Psoas muscle (tissue), 8 donors: ENCODE data around the gene CPN1. TPM values are rescaled to one million over a fixed set of nuclear protein-coding genes. Genes with fewer than 3 reads are reported as not detected.

Experiments
- ATAC-seq, 4 donors: fragments of 200-7000 bp; cut with Tn5 transposase; one replicate each; pipeline ENCODE4 v1.9.1; 2020; ENCODE audit warnings: moderate library complexity in 3 of 4, mild to moderate bottlenecking in 2 of 4
- DNase-seq, 2 donors: peaks; one replicate each; pipeline ENCODE4 v3.0.0-alpha.2; 2020
- H3K27ac ChIP-seq: fragments of 200-600 bp; one replicate; pipeline ENCODE4 v1.8.0; 2022
- H3K27me3 ChIP-seq, 3 donors: fragments of 200-600 bp in 1 of 3; one replicate each; pipeline versions ENCODE4 v1.6.1 to v1.8.0; 2013 to 2022; ENCODE audit warnings: low read length in 2 of 3, mild to moderate bottlenecking in 2 of 3, moderate library complexity in 1 of 3; ENCODE audit not compliant: insufficient read depth in 3 of 3
- H3K36me3 ChIP-seq, 2 donors: fragments of 200-600 bp in 1 of 2; one replicate each; pipeline versions ENCODE4 v1.6.1 to v1.8.0; 2013 to 2022; ENCODE audit warnings: low read depth in 1 of 2, mild to moderate bottlenecking in 1 of 2, moderate library complexity in 1 of 2; ENCODE audit not compliant: insufficient read depth in 1 of 2
- H3K4me1 ChIP-seq: fragments of 200-600 bp; one replicate; pipeline ENCODE4 v1.8.0; 2022
- H3K4me3 ChIP-seq: fragments of 200-600 bp; one replicate; pipeline ENCODE4 v1.8.0; 2022; ENCODE audit warnings: mild to moderate bottlenecking
- H3K9me3 ChIP-seq: fragments of 200-600 bp; one replicate; pipeline ENCODE4 v1.8.0; 2022
- CTCF ChIP-seq: fragments of 200-600 bp; IDR thresholded peaks from one replicate; pipeline ENCODE4 v1.8.0; 2022; ENCODE audit warnings: antibody characterized with exemption
- WGBS, 3 donors: extraction: QIAGEN DNeasy Blood & Tissue Kit; methylation state at CpG; one replicate each; pipeline versions ENCODE4 v1.1.6 to v1.1.7; 2013; 5-methylcytosine and 5-hydroxymethylcytosine counted together
- intact Hi-C, 2 donors: fragments of 100-400 bp; cut with DNase I; formaldehyde crosslinking; loops; one replicate each; pipeline versions ENCODE4 v1.11.0 to v1.14.2; 2022
- polyA plus RNA-seq, 3 donors: library from polyadenylated mRNA; stranded (reverse); fragments of 200-250 nt; gene quantifications; one replicate each; pipeline ENCODE4 v1.2.3, GENCODE V29; 2013
- total RNA-seq, 4 donors: library from RNA; stranded (reverse); fragmentation: NEBNext Ultra II Directional in 2 of 4; extraction: Animal tissue kit (Norgen Biotek cat#: 25700) in 2 of 4; gene quantifications; one replicate each; pipeline versions ENCODE4 v1.2.1 to v1.2.4, GENCODE V29; 2021 to 2023
- donor health status: healthy with polysubstance abuse.
- donor health status: DM: no; HTN: no; CAD: no; lungs with moderate emphysema.
- donor health status: Bipolar disorder and iron deficiency.
- donor health status: healthy.
- donor health status: DM: yes; HTN: yes; CAD: no.
- donor health status: DM: no; HTN: no; CAD: no.
- donor health status: DM: no; HTN: no; CAD: no.
- donor health status: DM: yes; HTN: yes; CAD: no.

The CPN1 gene
- total and polyA plus RNA-seq, 7 donors, result not detected

DNA sequence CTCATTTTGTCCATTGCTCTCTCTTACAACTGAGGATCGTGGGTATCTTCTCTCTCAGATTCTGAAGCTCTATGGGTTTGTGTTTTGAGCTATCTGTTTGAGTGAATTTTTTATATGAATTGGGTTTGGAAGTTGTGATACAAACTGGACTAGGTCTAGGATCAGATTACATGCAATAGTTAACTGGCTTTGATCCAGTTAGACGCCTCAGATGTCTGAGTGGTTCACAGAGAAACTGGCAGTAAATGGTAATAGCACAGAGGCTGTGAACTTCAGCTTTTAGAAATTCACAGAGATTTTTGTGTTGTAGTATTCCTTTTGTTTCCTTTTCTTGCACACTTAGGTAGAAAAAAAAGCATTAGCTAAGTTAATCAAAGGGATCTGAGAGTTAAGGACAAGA, 59.3 kb downstream of the CPN1 start:
- Histone ChIP-seq H3K27me3 (peaks cover 0 to 2% (median 0%) of the 10 kb centered on the region in 3 donors), H3K4me3 (no peak overlapping the region), H3K4me1 (no peaks in the 10 kb centered on the region), H3K36me3 (no peaks in the 10 kb centered on the region), H3K27ac (no peak overlapping the region), H3K9me3 (peaks cover 1% of the 10 kb centered on the region)
- intact Hi-C loops, result no loop called here
- ATAC-seq (no peak), DNase-seq (no peak)
- no peak for TF ChIP-seq CTCF
- 60 to 69% (median 63%) methylated on average over 2 of the region's 2 CpGs for WGBS, 3 donors

GRCh38 chr10:100021322-100021721, 60.3 kb downstream of the CPN1 start:
- Histone ChIP-seq H3K36me3 (no peaks in the 10 kb centered on the region), H3K9me3 (no peaks in the 10 kb centered on the region), H3K27me3 (peaks cover 0 to 2% (median 0%) of the 10 kb centered on the region in 3 donors), H3K4me1 (no peaks in the 10 kb centered on the region), H3K27ac (no peak overlapping the region), H3K4me3 (no peak overlapping the region)
- intact Hi-C loops, result no loop called here
- DNase-seq, result no peak
- TF ChIP-seq CTCF, result no peak
- WGBS, 3 donors, result 67 to 76% (median 68%) methylated on average over 1 of the region's 1 CpG
- ATAC-seq, result no peak

DNA sequence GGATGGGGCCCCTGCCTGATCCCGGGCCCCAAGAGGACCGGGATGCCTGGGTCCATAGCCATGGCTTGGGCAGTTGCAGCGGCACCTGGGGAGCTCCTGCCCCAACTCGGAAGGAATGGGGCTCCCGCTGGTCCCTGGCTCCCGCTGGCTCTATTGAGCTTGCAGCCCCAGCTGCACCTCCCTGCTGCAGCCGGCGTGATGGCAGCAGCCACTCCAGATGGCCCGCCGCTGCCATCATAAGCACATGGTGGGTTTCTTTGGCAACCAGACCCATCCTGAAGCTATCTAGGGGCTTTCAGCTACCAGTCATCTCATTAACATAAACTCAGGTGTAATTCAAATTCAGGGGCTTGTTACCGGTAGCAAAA, 60.8 kb downstream of the CPN1 start:
- peaks cover 0 to 2% (median 0%) of the 10 kb centered on the region in 3 donors for H3K27me3 ChIP-seq
- WGBS, 3 donors, result 46 to 49% (median 47%) methylated on average over 10 to 11 of the region's 11 CpGs
- DNase-seq (no peak), ATAC-seq (no peak)
- no peak overlapping the region for H3K27ac ChIP-seq
- intact Hi-C loops, result no loop called here
- no peaks in the 10 kb centered on the region for H3K4me1 ChIP-seq
- H3K4me3 ChIP-seq, result no peak overlapping the region
- no peaks in the 10 kb centered on the region for H3K9me3 ChIP-seq
- TF ChIP-seq CTCF, result no peak
- no peaks in the 10 kb centered on the region for H3K36me3 ChIP-seq

- H3K4me1 ChIP-seq, result no peaks in the 10 kb centered on the region
- 65 to 70% (median 69%) methylated on average over 5 of the region's 5 CpGs for WGBS, 3 donors
- DNase-seq (no peak), ATAC-seq (no peak)
- H3K9me3 ChIP-seq, result no peaks in the 10 kb centered on the region
- intact Hi-C loops, result no loop called here
- no peaks in the 10 kb centered on the region for H3K36me3 ChIP-seq
- H3K27ac ChIP-seq, result no peak overlapping the region
- TF ChIP-seq CTCF, result no peak
- no peak overlapping the region for H3K4me3 ChIP-seq
- peaks cover 0 to 2% (median 0%) of the 10 kb centered on the region in 3 donors for H3K27me3 ChIP-seq
These were observed 61.4 kb downstream of the CPN1 start for GRCh38 chr10:100020142-100020885.

GRCh38 chr10:100019787-100020141, 61.9 kb downstream of the CPN1 start:
- ATAC-seq, result no peak
- DNase-seq, result no peak
- 50 to 60% (median 58%) methylated on average over 3 of the region's 3 CpGs for WGBS, 3 donors
- no peaks in the 10 kb centered on the region for H3K4me1 ChIP-seq
- no peaks in the 10 kb centered on the region for H3K36me3 ChIP-seq
- H3K27me3 ChIP-seq, result peaks cover 0 to 2% (median 0%) of the 10 kb centered on the region in 3 donors
- intact Hi-C loops, result loop anchor here in 1 of 2 donors (10.0 kb wide), 1 partner anchor 175 kb away; no protein-coding TSS in a partner anchor
- no peak overlapping the region for H3K27ac ChIP-seq
- H3K4me3 ChIP-seq, result no peak overlapping the region
- no peak for TF ChIP-seq CTCF
- no peaks in the 10 kb centered on the region for H3K9me3 ChIP-seq
